Measurements from ENCODE around the gene CHMP4B. TPM values are rescaled to one million over a fixed set of nuclear protein-coding genes. Genes with fewer than 3 reads are reported as not detected.

The CHMP4B gene
- total RNA-seq, 1 donor from 2014 or later = 104 TPM

DNA sequence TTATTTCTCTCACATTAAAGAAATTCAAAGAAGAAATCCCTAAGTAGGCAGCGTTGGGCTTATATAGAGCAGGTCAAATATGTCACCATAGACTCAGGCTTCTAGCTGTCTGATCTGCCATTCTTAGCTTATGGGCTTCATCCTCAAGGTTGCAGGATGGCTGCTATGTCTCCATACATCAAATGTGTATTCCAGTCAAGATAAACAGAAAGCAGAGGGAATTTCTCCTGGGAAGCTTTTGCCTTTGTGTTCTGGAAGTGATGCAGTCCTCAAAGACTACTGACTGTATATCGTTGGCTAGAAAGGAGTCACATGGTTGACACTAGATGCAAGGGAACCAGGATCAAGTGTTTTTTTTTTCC lies 43.4 kb upstream of the CHMP4B start:
- H3K27ac ChIP-seq (replicated peaks) = no peak overlapping the region
- TF ChIP-seq, protein P1, sequence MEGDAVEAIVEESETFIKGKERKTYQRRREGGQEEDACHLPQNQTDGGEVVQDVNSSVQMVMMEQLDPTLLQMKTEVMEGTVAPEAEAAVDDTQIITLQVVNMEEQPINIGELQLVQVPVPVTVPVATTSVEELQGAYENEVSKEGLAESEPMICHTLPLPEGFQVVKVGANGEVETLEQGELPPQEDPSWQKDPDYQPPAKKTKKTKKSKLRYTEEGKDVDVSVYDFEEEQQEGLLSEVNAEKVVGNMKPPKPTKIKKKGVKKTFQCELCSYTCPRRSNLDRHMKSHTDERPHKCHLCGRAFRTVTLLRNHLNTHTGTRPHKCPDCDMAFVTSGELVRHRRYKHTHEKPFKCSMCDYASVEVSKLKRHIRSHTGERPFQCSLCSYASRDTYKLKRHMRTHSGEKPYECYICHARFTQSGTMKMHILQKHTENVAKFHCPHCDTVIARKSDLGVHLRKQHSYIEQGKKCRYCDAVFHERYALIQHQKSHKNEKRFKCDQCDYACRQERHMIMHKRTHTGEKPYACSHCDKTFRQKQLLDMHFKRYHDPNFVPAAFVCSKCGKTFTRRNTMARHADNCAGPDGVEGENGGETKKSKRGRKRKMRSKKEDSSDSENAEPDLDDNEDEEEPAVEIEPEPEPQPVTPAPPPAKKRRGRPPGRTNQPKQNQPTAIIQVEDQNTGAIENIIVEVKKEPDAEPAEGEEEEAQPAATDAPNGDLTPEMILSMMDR (IDR thresholded peaks at IDR 0.05; ENCODE audit: borderline replicate concordance) = no peak
- H3K36me3 ChIP-seq = peaks cover 37% of the 10 kb centered on the region
- no peaks in the 10 kb centered on the region for H3K27me3 ChIP-seq (ENCODE audit: low read depth)
- no peak for DNase-seq
- H3K4me3 ChIP-seq = no peak overlapping the region
- no peaks in the 10 kb centered on the region for H3K9me3 ChIP-seq (replicated peaks)
- H3K4me1 ChIP-seq = no peaks in the 10 kb centered on the region
- intact Hi-C loops (cut with micrococcal nuclease) = no loop called here

DNA sequence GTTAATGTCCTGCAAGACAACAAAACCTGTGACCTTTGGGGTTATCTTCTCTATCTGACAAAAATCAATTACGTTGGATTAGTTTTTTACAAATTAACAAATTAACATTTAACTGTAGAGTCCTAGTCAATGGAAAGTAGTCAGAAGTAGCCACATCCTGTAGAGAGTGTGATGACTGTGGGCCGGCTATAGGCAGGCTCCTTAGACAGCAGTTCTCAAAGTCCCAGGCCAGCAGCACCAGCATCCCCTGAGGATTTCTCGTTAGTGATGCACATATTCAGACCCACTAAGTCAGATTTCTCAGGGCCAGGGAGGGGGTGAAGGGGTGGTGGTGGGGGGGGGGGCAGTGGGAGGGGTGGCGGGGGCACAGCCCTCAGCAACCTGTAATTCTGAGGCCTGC lies 42.1 kb upstream of the CHMP4B start:
- TF ChIP-seq, protein P1 (IDR thresholded peaks at IDR 0.05; ENCODE audit: borderline replicate concordance) = no peak
- H3K36me3 ChIP-seq = peaks cover 37% of the 10 kb centered on the region

DNA sequence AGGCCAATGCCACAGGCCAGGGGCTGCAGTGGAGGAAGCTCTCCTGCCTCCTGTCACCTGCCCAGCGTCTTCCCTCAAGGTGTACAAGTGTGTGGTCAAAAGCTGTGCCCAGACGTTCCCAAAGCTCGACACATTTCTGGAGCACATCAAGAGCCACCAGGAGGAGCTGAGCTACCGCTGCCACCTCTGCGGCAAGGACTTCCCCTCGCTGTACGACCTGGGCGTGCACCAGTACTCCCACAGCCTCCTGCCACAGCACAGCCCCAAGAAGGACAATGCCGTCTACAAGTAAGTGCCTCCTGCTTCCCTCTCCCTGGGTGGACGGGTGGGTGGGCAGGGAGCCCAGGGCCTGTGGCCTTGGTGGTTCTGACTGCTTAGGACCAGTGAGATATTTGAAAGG lies 41.1 kb upstream of the CHMP4B start:
- Histone ChIP-seq H3K4me3 (no peak overlapping the region), H3K4me1 (peaks cover 4% of the 10 kb centered on the region), H3K27ac (replicated peaks) (no peak overlapping the region), H3K27me3 (ENCODE audit: low read depth) (no peaks in the 10 kb centered on the region), H3K9me3 (replicated peaks) (no peaks in the 10 kb centered on the region), H3K36me3 (peaks cover 33% of the 10 kb centered on the region)
- intact Hi-C loops (cut with micrococcal nuclease) = no loop called here
- DNase-seq = no peak
- TF ChIP-seq, protein P1 (IDR thresholded peaks at IDR 0.05; ENCODE audit: borderline replicate concordance) = peak; percentile 41

More for the DNA sequence above, 42.1 kb upstream of the CHMP4B start:
- H3K9me3 ChIP-seq (replicated peaks) = no peaks in the 10 kb centered on the region
- H3K4me1 ChIP-seq = peaks cover 4% of the 10 kb centered on the region
- intact Hi-C loops (cut with micrococcal nuclease) = no loop called here
- H3K27me3 ChIP-seq (ENCODE audit: low read depth) = no peaks in the 10 kb centered on the region
- no peak overlapping the region for H3K27ac ChIP-seq (replicated peaks)
- DNase-seq = no peak
- H3K4me3 ChIP-seq = no peak overlapping the region

DNA sequence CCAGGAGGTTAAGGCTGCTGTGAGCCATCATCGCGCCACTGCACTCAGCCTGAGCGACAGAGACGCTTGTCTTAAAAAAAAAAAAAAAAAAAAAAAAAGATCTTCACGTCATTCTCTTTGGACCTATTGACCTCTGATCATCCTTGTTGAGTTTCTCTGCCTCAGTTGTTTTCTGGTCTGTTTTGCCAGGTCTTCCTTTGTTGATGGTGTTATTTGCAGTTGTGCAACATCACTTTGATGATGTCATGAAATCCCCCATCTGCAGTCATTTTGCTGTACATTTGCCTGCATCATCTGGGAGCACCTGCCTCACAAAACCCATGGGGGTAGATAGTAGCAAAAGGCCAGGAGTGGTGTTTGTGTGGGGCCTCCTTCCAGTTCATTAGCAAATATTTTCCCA lies 39.2 kb upstream of the CHMP4B start:
- TF ChIP-seq, protein P1 (IDR thresholded peaks at IDR 0.05; ENCODE audit: borderline replicate concordance) = no peak
- no peaks in the 10 kb centered on the region for H3K9me3 ChIP-seq (replicated peaks)
- no peak for DNase-seq
- H3K27me3 ChIP-seq (ENCODE audit: low read depth) = no peaks in the 10 kb centered on the region
- H3K36me3 ChIP-seq = peaks cover 25% of the 10 kb centered on the region
- H3K4me1 ChIP-seq = peaks cover 4% of the 10 kb centered on the region
- no peak overlapping the region for H3K4me3 ChIP-seq
- intact Hi-C loops (cut with micrococcal nuclease) = no loop called here
- no peak overlapping the region for H3K27ac ChIP-seq (replicated peaks)

DNA sequence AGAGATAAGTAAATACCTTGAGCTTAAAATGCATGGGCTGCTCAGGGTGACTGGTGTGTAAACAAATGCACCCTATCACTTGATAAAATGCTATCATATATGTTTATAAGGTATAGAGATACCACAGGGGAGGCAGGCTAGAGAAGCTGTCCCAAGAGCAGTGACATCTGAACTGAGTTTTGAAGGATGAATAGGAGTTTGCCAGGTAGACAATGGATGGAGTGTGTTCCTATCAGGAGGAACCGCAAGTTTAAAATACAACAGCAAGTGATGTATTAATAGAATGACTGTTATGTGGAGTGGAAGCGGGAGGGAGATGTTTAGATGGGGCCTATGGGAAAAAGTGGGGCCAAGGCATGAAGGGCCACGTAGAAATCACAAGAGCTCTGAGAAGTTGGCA lies 38.7 kb upstream of the CHMP4B start:
- Histone ChIP-seq H3K4me3 (no peak overlapping the region), H3K27ac (replicated peaks) (no peak overlapping the region), H3K27me3 (ENCODE audit: low read depth) (no peaks in the 10 kb centered on the region), H3K4me1 (peaks cover 4% of the 10 kb centered on the region), H3K9me3 (replicated peaks) (no peaks in the 10 kb centered on the region), H3K36me3 (peaks cover 21% of the 10 kb centered on the region)
- TF ChIP-seq, protein P1 (IDR thresholded peaks at IDR 0.05; ENCODE audit: borderline replicate concordance) = no peak
- intact Hi-C loops (cut with micrococcal nuclease) = no loop called here
- no peak for DNase-seq
